Kidney epithelial cell (primary cell): ENCODE data around the gene TRABD. TPM values are rescaled to one million over a fixed set of nuclear protein-coding genes. Genes with fewer than 3 reads are reported as not detected.

Source experiments
- DNase-seq: peaks from one replicate; pipeline ENCODE4 v3.0.0-alpha.2; 2010; ENCODE audit warnings: low read depth
- H3K27me3 ChIP-seq: 2 replicates; pipeline ENCODE4 v1.6.0; 2011; ENCODE audit warnings: low read length; ENCODE audit not compliant: control insufficient read depth, insufficient read depth
- H3K36me3 ChIP-seq: 2 replicates; pipeline ENCODE4 v1.5.1; 2011; ENCODE audit warnings: low read length; ENCODE audit not compliant: control insufficient read depth, insufficient read depth
- H3K4me3 ChIP-seq: 2 replicates; pipeline ENCODE4 v1.5.1; 2011; ENCODE audit warnings: low read depth, mild to moderate bottlenecking, control low read depth, low read length
- CTCF ChIP-seq: IDR thresholded peaks from 2 replicates; pipeline ENCODE4 v1.5.1; 2011; ENCODE audit warnings: mild to moderate bottlenecking, moderate library complexity, low read length, control low read depth, inconsistent platforms; ENCODE audit not compliant: insufficient read depth, poor library complexity, severe bottlenecking
- total RNA-seq: library from RNA; depleted of rRNA; stranded (reverse); fragments of >200 nt; gene quantifications from 2 replicates; pipeline ENCODE4 v1.2.3, GENCODE V29; 2015

TRABD gene
- total RNA-seq, 1 donor from 2014 or later: 60.2 TPM

GRCh38 chr22:50228366-50228765 is 42.7 kb downstream of the TRABD start:
- TF ChIP-seq CTCF: no peak
- no peak for DNase-seq
- Histone ChIP-seq H3K27me3 (no peaks in the 10 kb centered on the region), H3K4me3 (no peak overlapping the region), H3K36me3 (no peaks in the 10 kb centered on the region)

GRCh38 chr22:50229370-50229769 is 43.7 kb downstream of the TRABD start:
- no peaks in the 10 kb centered on the region for H3K36me3 ChIP-seq
- no peaks in the 10 kb centered on the region for H3K27me3 ChIP-seq
- DNase-seq: no peak
- no peak overlapping the region for H3K4me3 ChIP-seq
- no peak for TF ChIP-seq CTCF

- Histone ChIP-seq H3K4me3 (no peak overlapping the region), H3K27me3 (no peaks in the 10 kb centered on the region), H3K36me3 (no peaks in the 10 kb centered on the region)
- no peak for DNase-seq
- TF ChIP-seq CTCF: no peak
These were observed 46.9 kb downstream of the TRABD start for GRCh38 chr22:50232481-50233151.

- H3K4me3 ChIP-seq: no peak overlapping the region
- no peak for DNase-seq
- TF ChIP-seq CTCF: no peak
- no peaks in the 10 kb centered on the region for H3K27me3 ChIP-seq
- no peaks in the 10 kb centered on the region for H3K36me3 ChIP-seq
These were observed 47.5 kb downstream of the TRABD start for GRCh38 chr22:50233223-50233622.

GRCh38 chr22:50236731-50237409 is 51.2 kb downstream of the TRABD start:
- DNase-seq: no peak
- H3K4me3 ChIP-seq: no peak overlapping the region
- peak; percentile 54 for TF ChIP-seq CTCF
- peaks cover 2% of the 10 kb centered on the region for H3K36me3 ChIP-seq
- no peaks in the 10 kb centered on the region for H3K27me3 ChIP-seq
